Measurements from ENCODE around the gene GLS. TPM values are rescaled to one million over a fixed set of nuclear protein-coding genes. Genes with fewer than 3 reads are reported as not detected.

Gene GLS
- polyA plus RNA-seq, 3 donors from 2014 or later = 20.5 to 37.8 (median 29.7) TPM

Other genes with a start within 250 kb of the GLS start
- 1 to 10 TPM; 1.4 to 3.8 (median 3.3) TPM for gene NAB1, start 231.7 kb upstream of the GLS start, polyA plus RNA-seq
- gene STAT1, start 133.3 kb downstream of the GLS start, polyA plus RNA-seq = 100 to 1,000 TPM in 1 of 3 donors, 10 to 100 TPM in 2; 79.4 to 121 (median 99.4) TPM

Data from immature natural killer cell (primary cell).